NCI-H524 (cell line): Measurements from ENCODE around the gene RBM22.

ENCODE experiments used
- DNase-seq, 2 experiments: peaks; one replicate each; lab custom pipeline; 2025; lab: John Stamatoyannopoulos, UW

The RBM22 gene

GRCh38 chr5:150672237-150672883, 28.5 kb downstream of the RBM22 start:
- DNase-seq = peak in 1 of 2 experiments; percentile 42

GRCh38 chr5:150671509-150672236, 29.2 kb downstream of the RBM22 start:
- DNase-seq = peak; percentile 9 to 24

DNA sequence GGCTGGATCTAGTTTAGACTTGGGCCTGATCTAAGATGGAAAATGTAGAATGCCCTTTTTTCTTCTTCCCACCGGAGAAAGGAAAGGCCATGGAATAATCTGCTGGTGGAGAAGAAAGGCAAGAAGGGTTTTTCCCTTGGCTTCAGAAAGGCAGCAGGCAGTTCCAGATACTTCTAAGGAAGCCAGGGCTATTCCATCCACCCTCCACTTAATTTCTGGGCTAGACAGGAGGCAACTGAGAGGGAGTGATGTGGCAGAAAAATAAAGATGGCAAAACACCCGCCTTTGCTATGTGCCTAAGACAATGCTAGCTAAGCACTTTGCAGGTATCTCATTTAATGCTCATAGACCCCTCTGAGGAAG, 29.9 kb downstream of the RBM22 start:
- no peak for DNase-seq

DNA sequence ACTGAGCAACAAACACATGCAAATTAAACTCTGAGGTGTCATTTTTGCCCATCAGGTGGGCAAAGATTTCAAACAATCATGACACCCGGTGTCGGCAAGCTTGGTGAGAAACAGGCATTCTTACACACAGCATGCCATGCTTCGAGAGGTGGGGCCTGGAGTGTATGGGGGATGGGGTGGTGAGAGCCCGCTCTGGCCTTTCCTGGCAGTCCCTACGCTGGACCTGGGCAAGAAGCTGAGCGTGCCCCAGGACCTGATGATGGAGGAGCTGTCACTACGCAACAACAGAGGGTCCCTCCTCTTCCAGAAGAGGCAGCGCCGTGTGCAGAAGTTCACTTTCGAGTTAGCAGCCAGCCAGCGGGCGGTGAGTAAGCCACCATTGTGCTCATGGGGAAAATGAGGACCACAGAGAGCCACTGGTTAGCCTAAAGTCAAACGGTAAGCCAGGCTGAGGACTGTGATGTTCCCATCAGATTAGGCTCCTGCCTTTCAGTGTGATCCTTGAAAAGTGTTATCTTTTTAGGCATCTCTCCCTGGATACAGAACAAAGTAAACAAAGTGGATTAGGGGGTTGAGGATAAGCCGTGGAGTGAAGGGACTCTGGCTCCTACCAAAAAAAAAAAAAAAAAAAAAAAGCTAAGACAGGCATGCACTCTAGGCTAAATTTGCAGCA, 30.5 kb downstream of the RBM22 start:
- no peak for DNase-seq

GRCh38 chr5:150665044-150665443, 35.8 kb downstream of the RBM22 start:
- no peak for DNase-seq

DNA sequence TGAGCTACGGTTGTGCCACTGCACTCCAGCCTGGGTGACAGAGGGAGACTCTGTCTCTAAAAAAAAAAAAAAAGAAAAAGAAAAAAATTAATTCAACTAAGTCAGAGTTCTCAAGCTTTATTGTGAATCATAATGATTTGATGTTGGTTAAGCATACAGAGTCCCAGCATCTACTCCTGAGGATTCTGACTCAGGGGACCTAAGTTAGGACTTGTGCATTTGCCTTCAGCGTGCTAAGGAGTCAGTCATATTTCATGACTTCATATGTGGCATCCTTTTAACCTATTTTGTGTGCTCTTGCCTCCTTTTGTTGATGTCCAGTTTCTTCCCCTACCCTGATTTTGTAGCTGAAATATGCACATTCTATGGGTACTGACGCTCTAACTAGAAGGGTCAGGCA, 36.9 kb downstream of the RBM22 start:
- no peak for DNase-seq

DNA sequence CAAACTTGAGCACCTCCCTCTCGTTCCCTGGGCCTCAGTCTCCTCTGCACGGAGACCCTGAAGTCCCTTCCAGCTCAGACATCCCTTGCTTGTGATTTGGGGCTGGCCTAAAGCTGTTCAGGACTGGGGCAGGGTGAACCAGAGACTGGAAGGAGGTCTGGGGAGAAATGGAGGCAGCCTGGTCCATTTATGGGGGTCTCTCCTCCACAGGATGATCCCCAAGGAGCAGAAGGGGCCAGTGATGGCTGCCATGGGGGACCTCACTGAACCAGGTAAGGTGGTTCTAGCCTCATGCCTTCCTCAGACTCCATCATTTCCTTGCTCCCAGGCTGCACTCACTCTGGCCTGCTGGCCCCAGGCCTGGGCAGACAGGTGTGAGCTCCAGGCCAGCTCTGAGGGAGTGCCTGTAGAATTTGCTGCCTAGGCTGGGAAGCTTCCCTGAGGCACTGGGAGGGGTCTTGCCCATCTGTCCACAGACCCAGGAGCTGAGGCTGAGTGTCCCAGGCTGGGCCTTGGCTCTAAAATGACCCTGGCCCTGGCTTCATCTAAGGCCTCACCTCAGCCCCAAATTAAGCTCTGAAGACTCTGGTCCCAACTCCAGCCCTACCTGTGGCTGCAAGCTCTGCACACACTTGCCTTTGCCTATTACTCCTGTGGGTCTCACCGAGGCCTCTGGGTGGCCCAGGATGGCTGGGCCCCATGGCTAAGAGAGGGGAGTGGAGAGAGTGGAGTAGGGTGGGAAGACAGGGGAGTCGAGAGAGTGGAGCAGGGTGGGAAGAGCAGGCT, 37.9 kb downstream of the RBM22 start:
- no peak for DNase-seq

DNA sequence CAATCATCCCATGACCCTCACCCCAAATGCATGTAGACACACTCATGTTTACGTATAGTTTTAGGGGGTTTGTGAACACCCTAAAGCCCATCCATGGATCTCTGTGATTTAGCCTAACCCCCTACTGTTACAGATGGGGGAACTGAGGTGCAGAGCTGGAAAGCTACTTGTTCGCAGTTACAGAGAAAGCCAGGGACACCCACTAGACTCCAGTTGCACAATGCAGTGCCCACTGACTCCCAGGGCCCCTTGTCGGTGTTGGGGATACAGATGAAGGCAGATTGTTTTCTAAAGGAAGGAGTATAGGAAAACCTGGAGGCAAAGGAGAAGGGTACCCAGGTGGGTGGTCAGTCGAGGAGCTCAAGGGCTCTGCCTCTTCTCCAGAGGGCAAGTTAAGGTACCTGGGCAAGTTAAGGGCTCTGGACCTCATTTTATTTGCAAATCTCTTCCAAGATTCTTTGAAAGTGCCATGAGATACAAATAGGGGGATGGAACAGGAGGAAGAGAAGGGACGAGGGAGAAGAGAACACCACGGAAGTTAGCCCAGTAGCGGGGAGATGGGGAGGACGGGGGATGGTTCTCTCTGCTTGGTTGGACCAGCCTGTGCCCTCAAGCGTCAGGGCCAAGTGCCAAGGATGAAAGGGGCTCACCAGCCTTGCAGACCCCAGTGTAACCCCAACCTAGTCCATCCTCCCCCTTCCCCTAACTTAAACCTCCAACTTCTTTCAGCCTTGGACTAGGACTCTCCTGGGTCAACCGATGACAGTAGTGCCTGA, 38.9 kb downstream of the RBM22 start:
- no peak for DNase-seq

DNA sequence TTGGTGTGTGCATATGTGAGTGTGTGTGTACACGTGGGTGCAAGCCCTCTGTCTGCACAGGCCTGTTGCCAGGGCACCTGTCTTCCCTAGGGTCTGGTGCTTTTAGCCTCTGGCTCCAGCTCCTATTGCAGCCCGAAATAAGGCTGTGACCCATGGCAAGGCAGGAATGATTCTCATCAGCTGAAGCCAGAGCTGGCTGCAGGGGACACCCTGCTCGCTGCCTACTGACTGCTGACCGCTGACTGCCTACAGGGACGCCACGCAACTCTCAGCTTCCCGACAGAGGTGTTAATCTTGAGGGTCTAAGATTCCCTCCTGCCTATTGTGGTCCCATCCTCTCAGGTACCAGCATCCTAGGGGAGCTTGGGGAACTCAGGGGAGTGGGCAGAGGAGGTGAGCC, 39.8 kb downstream of the RBM22 start, which contains the start of gene MYOZ3:
Gene MYOZ3, plus strand, starts transcription at position 166 of the 400 bp plus-strand sequence. CDS start 1,691 bp downstream, outside the sequence.
- no peak for DNase-seq

GRCh38 chr5:150660108-150660831, 40.6 kb downstream of the RBM22 start:
- DNase-seq = no peak

DNA sequence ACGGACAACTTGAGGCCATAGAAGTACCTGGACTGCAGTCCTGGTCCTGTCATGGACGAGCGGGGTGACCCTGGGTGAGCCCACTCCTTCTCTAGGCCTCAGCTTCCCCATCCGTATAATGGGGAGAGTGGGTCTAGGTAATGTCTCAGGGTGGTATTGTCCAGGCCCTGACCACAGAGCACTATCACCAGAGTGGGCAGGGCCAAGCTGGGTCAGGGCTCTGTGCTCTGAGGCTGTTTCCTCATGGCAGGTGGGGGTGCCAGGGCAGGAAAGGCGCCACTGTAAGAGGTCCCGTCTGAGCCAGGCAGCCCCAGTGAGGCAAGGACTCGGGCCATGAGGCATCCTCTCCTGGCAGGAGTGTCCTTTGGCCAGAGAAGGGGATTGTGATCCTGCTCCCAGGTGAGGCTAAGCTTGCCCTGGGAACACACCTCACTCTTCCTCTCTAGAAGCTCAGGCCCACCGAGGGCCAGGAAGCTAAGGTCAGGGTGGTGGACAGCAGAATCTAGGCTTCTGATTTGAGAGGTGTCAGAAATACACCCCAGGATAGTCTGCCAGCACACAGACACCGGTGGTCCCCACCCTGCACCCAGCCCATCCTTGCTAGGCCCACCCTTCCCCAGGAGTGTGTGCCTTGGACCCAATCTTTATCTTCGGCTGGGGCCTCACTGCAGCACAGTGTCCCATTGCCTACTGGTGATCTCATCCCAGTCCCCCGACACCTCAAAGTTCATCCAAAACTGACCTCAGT, 41.3 kb downstream of the RBM22 start:
- DNase-seq = no peak

- no peak for DNase-seq
Measured at GRCh38 chr5:150658699-150659265, 42.1 kb downstream of the RBM22 start.

DNA sequence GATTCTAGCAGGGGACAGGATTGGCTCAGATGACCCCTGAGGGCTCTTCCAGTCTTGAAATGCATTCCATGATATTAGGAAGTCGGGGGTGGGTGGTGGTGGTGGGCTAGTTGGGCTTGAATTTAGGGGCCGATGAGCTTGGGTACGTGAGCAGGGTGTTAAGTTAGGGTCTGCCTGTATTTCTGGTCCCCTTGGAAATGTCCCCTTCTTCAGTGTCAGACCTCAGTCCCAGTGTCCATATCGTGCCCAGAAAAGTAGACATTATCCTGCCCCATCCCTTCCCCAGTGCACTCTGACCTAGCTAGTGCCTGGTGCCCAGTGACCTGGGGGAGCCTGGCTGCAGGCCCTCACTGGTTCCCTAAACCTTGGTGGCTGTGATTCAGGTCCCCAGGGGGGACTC, 42.7 kb downstream of the RBM22 start:
- no peak for DNase-seq

GRCh38 chr5:150656191-150657132, 44.4 kb downstream of the RBM22 start:
- peak; percentile 47 to 77 for DNase-seq

- DNase-seq = no peak
Measured at GRCh38 chr5:150655221-150655620, 45.6 kb downstream of the RBM22 start.

DNA sequence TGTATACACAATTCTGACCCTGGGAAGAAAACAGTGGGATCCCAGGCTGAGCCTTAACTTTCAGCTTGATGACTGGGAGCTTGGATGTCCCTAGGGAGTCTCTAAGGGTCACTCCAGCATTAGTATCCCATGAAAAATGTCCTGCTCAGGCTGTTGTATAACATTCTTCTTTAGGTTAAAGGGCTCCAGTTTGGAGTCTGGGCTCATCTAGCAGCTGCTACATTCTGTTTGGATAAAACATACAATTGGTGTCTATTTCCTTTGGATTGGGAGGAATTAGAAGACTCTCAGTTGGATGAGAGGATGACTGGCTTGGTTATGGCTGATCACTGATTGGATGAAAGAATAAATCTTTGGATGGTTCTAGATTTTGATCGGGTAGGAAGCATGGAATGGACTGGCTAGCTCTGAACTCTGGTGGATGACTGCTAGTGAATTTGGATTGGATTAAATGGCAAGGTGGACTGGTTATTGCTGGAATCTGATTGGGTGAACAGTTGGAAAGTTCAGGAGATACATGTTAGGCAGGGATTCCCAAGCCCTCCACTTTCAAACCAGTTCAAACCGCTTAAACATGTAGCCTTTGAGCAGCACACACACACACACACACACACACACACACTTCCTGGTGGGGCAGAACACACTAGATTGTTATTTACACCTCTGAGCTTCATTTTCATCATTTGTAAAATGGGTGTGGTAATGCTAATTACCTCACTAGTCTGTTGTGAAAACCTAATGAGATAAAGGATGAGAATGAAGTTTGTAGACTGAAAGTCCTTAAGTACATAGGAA, 46.9 kb downstream of the RBM22 start:
- DNase-seq = no peak

- no peak for DNase-seq
Measured at GRCh38 chr5:150653145-150653761, 47.6 kb downstream of the RBM22 start.
